ENCODE results near the gene SPTBN5.

DNA sequence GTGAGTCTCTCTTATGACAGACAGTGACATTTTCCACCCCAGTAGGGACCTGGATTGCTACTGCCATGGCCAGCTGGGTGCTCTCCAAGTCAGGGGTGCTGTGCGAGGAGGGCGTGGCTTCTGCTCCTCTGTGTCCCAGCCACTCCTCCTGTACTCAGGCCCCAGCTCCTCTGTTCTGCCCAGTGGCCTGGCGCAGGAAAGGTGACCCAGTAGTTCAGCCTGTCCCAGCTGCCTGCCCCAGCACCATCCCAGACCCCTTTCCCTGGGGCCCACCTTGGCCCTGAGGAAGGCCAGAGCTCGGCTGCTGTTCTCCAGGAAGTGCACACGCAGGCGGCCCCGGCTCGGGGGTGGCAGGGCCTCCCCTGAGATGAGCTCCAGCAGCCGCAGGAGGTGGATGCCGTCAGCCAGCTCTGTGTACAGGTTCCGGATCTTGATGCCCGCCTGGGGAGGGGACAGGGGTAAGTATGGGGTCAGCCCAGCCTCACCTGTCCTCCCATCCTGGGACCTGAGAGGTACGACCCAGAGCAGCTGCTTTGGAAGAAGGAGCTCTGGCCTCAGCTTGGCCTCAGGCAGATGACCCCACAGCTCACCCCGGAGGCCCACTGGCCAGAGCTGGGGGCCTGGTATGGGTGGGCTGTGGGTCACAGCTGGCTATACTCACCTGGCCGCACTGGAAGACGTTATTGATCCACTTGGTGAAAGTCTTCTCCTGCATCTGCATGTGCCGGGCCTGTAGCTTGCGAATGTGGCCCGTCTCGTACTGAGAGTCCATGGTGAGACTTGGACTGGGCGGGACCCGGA lies 1.0 kb downstream of the SPTBN5 start:
- TF ChIP-seq CTCF (IDR thresholded peaks at IDR 0.05), result no peak
- no peak for TF ChIP-seq EZH2 (IDR thresholded peaks at IDR 0.05; ENCODE audit: borderline replicate concordance, insufficient read depth, low read depth, low read length, poor library complexity, severe bottlenecking)

All from B cell (primary cell).